Activated CD8-positive, alpha-beta memory T cell treated with anti-CD3 and anti-CD28 coated beads, Interleukin-2, amount 50 U/mL, for 4 hours (primary cell): Measurements from ENCODE around the gene SULT2B1.

Source experiments
- DNase-seq: peaks from one replicate; pipeline ENCODE4 v3.0.0-alpha.2; 2020

SULT2B1 gene

GRCh38 chr19:48606463-48607358, 54.7 kb downstream of the SULT2B1 start, which contains the start of gene SPACA4:
SPACA4 (plus strand) TSS chr19:48606742; CDS start chr19:48606979, 237 bp downstream.
- no peak for DNase-seq

- DNase-seq = no peak
Observed at GRCh38 chr19:48607359-48607755, 55.4 kb downstream of the SULT2B1 start.

- peak; percentile 50 for DNase-seq
Observed at GRCh38 chr19:48608798-48609263, 56.9 kb downstream of the SULT2B1 start.

DNA sequence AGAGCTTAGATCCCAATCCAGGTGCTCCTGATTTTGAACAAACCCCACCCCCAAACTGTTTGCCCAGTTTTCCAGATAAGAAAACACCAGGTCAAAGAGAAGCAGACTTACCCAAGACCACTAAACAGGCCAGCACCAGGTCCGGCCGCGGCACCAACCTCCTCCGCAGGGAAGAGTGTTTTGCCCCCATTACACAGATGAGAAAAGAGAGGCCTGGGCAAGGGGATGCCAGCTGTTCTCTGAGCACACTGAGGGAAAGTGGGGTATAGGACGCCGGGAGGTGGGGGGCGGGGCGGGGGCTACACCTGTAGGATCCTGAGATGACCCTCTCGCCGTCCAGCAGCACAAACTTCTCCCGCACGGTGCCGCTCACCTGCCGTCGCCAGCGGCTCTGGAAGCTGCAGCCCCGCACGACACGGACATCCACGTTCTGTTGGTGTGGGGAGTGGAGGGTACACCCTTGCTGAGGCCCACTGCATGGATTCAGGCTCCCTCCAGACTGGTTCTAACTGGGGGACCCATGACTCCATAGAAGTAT, 57.7 kb downstream of the SULT2B1 start:
- no peak for DNase-seq

GRCh38 chr19:48611872-48612271, 59.9 kb downstream of the SULT2B1 start:
- no peak for DNase-seq

- no peak for DNase-seq
Observed at GRCh38 chr19:48613024-48613851, 61.3 kb downstream of the SULT2B1 start.

DNA sequence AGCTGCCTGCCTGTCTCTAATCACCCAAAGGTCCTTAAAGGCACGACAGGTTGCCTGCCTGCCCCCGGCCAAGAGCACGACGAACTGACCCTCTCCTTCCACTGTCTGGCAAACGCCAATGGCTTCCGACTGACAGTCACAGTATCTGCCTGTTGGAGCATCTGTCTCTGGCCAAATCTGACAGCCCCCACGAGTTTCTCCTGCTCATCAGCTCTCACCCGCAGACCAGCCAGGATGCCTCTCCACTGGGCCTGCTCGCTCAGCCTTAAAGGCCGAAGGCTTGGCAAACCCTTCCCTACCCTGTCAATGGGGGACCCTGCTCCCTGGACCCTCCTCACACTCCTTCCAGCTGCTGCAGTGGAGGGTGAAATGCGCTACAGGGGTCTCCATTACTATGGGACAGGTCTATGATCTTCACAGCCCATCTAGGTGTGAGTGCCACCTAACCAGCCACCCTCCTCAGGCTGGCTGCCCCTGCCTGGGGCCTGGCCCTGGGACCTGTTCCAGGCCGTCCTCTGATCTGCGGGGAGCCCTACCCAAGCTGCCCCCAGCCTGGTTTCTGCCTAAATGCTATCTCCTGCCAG, 62.0 kb downstream of the SULT2B1 start:
- no peak for DNase-seq

GRCh38 chr19:48614436-48615230, 62.7 kb downstream of the SULT2B1 start, which contains the start of gene FAM83E:
FAM83E (minus strand) TSS chr19:48615076; CDS start chr19:48613372, 1,704 bp downstream.
- DNase-seq = no peak

GRCh38 chr19:48615231-48616040, 63.5 kb downstream of the SULT2B1 start:
- no peak for DNase-seq

DNA sequence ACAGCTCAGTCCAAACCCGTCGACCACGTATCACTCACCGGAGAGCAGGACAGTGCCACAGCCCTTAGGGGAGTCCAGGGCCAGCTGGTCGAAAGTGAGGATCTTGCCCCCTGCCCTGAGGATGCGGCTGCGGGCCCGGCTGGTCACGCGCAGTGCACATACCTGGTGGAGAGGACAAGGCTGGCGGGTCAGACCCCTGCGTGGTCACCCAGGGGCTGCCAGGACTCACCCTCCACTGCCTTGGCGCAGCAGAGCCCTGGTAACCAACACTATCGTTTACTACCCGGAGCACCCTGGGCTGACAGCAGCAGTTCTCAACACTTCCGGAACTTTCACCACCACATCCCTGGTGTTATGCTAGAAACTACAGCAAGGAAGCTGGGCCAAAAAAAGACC, 64.1 kb downstream of the SULT2B1 start:
- no peak for DNase-seq

DNA sequence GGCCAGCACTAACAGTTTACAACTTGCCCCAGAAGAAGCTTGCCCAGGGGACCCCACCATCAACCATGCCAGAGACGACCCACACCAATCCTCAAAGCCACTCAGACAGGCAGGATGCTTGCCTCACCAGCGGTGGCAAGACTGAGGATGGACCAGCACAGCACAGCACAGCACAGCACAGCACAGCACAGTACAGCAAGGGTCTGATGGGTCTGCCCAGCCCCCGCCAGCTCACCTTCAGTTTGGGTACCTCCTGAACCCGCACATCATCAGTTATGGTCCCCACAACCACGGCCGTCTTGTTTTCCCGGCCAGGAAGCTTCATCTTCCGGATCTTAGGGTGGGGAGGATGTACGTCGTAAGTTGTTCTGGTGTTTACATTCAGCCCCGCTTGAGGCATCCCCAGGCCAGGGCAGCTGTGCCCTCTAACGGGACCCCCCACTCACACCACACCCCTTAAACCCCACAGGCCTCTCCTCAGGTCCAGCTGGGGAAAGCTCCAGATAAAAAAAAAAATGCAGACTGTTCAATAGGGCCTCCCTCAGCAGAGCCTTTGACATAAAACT, 64.6 kb downstream of the SULT2B1 start:
- no peak for DNase-seq

GRCh38 chr19:48617146-48617937, 65.4 kb downstream of the SULT2B1 start:
- DNase-seq = no peak

DNA sequence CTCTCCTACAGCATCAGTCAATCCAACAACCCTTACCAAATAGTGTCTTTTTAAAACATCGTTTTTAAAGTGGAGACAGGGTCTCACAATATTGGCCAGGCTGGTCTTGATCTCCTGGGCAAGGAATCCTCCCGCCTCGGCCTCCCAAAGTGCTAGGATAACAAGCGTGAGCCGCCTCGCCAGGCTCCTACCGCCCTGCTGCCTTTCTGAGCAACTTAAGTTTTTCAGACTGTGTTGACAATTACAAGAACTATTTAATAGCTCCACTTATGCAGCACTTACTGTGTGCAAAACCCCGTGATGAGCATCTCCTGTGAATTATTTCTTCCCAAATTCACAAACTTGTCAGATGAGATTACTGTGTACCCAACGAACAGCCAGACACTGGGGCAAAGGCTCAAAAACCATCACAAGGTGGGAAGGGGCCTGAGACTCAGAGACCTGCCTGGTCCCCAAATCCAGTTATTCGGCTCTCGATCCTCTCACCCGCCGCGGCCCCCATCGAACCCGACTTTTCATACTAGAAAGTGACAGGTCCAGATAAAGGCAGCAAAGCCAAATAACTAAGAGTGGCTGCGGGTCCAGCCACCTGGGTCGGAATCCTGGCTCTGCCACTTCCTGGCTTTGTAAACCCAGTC, 66.4 kb downstream of the SULT2B1 start:
- DNase-seq = no peak

- peak; percentile 95 for DNase-seq
Observed at GRCh38 chr19:48618916-48619691, 67.1 kb downstream of the SULT2B1 start, which contains the start of the genes RPL18 and SPHK2. RPL18 (minus strand) TSS chr19:48619178; CDS start chr19:48619143, 35 bp downstream. SPHK2 (plus strand) TSS chr19:48619506; CDS start chr19:48620515, 1,009 bp downstream.

DNA sequence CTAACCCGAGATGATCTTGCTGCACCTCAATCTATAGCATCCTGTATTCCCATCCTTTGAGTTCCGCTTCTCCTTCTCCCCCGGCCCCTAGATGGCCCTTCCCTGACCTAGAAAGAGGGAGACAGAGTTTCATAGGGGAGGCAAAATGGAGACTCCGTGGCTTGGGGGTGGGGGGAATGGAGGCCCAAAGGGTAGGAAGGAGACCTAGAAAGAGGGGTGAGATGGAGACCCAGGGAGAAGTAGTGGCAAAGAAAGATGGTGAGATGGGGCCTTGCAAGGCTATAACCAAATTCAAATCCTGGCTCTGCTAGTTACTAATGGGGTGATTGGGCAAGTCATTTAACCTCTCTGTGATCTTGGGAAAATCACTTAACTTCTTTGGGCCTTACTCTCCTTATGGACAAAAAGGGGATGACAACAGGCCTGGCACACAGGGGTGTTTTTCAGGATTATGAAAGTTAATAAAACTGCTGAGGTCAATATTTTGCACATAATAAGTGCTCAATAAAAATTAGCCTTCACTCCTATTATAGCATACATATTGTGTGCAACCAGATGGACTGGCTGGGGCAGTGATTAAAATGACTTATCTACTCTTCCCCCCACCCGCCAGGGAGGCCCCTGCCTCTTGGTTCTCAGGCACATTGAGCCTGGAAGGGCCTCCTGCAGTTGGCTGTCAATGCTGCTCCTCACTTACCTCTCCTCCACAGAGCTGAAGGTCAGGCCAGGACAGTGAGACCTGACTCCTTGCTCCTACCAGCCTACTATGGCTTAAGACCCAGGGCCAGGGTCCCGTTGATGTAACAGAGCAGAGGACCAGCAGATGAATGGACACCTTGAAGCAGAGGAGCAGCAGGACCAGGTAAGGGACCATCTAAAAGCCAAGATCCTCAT, 68.0 kb downstream of the SULT2B1 start:
- DNase-seq = no peak

- no peak for DNase-seq
Observed at GRCh38 chr19:48623556-48624066, 71.6 kb downstream of the SULT2B1 start.

GRCh38 chr19:48624067-48624594, 72.2 kb downstream of the SULT2B1 start:
- peak; percentile 97 for DNase-seq
